VCaP (cell line): ENCODE data around the gene HELZ2.
A peak's percentile ranks its signal among the peaks of the same experiment; 100 is the strongest.

Experiments used
- H3K27ac ChIP-seq: fragments of 450-650 bp; 2 replicates; pipeline ENCODE4 v1.5.1; 2017
- TF ChIP-seq, protein P1 (sequence below): fragments of 450-650 bp; conservative IDR thresholded peaks from 2 replicates; pipeline ENCODE4 v1.5.1; 2017; ENCODE audit warnings: mild to moderate bottlenecking, moderate library complexity

The HELZ2 gene

DNA sequence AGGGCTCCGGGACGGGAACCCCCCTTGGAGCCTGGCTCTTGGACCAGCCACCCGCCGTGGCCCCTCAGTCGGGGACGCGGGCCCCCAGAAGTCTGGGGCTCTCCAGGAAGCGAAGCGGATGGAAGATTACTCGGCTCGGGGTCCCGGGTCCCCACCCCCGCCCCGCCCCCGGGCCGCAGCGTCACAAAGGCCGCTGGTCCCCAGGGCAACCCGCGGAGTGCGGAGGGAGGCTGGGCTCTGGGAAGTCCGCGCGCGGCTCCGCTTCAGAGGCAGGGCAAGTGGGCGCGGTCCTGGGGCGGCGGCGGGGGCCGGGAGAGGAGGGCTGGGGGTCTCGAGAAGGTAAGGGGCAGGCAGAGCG lies 20.1 kb downstream of the HELZ2 start, which contains the start of gene FNDC11:
Gene FNDC11, plus strand, starts transcription at position 227 of the 358 bp plus-strand sequence. CDS start 1,505 bp downstream, outside the sequence.
- H3K27ac ChIP-seq = peak within 1 kb of the TSS; percentile 40; the same call in 1 of the 2 replicates
- TF ChIP-seq, protein P1, sequence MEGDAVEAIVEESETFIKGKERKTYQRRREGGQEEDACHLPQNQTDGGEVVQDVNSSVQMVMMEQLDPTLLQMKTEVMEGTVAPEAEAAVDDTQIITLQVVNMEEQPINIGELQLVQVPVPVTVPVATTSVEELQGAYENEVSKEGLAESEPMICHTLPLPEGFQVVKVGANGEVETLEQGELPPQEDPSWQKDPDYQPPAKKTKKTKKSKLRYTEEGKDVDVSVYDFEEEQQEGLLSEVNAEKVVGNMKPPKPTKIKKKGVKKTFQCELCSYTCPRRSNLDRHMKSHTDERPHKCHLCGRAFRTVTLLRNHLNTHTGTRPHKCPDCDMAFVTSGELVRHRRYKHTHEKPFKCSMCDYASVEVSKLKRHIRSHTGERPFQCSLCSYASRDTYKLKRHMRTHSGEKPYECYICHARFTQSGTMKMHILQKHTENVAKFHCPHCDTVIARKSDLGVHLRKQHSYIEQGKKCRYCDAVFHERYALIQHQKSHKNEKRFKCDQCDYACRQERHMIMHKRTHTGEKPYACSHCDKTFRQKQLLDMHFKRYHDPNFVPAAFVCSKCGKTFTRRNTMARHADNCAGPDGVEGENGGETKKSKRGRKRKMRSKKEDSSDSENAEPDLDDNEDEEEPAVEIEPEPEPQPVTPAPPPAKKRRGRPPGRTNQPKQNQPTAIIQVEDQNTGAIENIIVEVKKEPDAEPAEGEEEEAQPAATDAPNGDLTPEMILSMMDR = no peak

DNA sequence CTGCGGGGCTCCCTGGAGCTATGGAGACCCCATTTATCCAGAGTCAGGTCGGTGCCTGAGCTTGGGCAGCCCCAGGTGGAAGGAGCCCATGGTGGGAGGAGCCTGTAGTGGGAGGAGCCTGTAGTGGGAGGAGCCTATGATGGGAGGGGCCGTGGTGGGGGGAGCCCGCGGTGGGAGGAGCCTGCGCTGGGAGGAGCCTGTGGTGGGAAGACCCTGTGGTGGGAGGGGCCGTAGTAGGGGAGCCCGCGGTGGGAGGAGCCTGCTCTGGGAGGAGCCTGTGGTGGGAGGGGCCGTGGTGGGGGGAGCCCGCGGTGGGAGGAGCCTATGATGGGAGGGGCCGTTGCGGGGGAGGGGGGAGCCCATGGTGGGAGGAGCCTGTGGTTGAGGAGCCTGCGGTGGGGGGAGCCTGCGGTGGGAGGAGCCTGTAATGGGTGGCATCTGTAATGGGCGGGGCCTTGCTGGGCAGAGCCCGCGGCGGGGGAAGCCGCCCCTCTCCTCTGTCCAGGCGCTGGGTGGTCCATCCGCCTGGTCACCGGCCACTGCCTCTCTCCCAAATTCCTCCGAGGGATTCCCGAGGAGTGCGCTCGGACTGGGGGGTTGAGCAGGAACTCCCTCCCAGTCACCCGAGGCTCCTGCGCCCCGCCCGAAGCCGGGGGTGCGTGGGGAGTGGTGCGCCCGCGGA lies 20.6 kb downstream of the HELZ2 start:
- TF ChIP-seq, protein P1 = no peak
- H3K27ac ChIP-seq = peak overlapping the region; percentile 40; the same call in 1 of the 2 replicates

DNA sequence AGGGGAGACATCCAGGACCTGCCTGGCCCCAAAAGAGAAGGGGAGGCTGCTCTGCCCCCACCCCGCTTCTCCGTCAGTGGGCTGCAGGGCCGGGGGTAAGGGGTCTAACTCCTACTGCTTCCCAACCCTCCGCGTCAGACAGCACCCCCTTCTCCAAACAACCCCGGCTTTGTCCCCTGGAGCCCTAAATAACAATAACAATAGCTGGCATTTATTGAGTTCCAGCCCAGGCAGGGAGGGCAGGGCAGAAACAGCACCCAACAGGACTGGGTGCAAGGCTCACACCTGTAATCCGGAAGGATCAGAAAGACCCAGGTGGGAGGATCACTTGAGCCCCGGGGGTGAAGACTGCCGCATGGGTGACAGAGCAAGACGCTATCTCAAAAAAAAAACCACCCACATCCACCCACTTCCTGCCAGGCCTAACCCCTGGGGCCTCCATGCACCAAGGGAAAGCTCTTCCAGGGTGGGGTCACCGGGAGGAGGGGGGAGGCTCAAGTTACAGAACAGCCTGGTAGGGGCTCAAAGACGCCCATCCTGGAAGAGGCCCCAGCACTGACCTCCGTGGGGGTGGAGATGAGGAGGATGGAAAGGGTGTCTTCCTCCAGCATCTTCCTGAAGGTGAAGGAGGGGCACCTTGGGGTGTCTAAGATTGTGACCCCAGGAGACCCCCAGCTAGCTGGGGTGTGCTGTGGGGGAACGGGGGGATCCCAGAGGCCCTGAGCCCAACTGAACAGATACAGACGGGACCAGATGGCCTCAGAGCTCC lies 21.4 kb downstream of the HELZ2 start:
- TF ChIP-seq, protein P1 = no peak
- no peak overlapping the region for H3K27ac ChIP-seq

DNA sequence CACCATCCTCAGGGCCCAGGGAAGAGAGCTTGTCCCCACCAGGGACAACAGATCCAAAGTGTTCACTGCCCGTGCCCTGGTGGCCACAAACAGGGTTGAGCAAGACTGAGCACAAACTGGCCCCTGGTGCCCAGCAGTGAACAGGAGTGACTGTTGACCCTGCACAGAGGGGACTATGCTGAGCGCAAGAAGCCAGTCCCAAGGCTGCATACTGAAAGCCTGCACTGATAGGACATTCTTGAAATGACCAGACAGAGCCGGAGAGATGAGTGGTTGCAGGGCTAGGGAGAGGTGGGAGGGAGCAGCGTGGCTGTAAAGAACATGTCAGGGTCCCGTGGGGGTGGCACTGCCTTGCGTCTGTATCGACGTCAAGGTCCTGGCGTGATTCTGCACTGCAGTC lies 23.0 kb downstream of the HELZ2 start:
- TF ChIP-seq, protein P1 = no peak
- H3K27ac ChIP-seq = no peak overlapping the region

DNA sequence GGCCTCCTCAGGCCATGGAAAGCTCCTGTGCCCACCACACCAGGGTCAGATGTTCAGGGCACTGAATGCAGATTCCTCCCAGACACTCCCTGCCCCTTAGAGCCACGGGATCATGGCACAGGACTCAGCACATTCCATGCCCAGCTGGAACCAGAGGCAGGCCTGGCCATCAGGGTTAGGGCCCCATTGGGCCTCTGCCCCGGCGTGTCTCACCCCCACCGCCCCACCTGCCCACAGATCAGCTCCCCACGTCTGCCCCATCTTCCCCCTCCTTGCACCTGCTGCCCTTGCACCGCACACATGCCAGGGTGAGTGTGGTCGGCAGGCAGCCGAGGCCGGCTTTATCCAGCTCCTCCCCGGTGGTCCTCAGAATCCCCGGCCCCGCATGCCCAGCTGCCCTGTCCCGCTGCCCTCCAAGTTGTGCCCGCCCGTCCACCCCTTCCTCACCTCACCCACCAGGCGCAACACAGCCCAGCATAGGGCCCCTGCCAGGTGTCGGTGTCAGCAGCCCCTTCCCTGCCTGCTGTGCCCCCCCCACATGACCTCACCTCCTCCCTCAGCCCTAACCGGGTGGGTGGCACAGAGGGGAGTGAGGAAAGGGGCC lies 24.3 kb downstream of the HELZ2 start:
- TF ChIP-seq, protein P1 = no peak
- H3K27ac ChIP-seq = no peak overlapping the region

DNA sequence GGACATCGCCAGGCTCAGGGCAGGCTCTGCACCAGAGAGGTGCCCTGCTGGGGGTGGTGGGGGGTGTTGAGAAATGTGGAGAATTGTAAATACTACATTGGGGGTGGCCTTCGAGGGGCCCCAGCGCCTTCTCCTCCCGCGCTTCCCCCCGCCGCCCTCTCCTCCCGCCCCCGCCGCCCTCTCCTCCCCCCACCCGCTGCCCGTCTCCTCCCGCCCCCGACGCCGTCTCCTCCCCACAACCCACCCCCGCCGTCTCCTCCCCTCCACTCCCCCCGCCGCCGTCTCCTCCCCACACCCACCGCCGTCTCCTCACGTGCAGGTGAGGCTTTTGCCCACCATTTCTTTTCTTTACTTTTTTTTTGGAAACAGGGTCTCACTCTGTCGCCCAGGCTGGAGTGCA lies 25.0 kb downstream of the HELZ2 start:
- no peak overlapping the region for H3K27ac ChIP-seq
- TF ChIP-seq, protein P1 = no peak

DNA sequence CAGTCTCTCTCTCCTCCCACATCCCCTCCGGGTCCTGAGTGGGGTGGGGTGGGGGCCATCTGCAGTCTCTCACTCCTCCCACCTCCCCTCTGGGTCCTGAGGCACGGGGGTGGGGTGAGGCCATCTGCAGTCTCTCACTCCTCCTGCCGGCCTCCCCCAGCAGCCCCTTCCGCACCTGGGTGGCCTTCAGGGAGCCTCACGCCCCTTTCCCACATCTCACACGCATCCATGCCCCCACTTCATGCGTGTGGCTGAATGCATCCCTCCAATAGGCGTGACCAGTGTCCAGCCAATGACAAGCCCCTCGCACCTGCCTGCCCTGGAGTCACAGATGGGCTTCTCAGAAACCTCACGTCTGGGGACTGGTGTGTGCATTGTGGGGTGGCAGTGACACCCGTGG lies 25.5 kb downstream of the HELZ2 start:
- TF ChIP-seq, protein P1 = no peak
- no peak overlapping the region for H3K27ac ChIP-seq
